Motor neuron (in vitro differentiated cells): ENCODE measurements around the gene UVRAG. TPM values are rescaled to one million over a fixed set of nuclear protein-coding genes. Genes with fewer than 3 reads are reported as not detected.

Experiments used
- ATAC-seq, 8 experiments: fragments of 200-7000 bp; cut with Tn5 transposase; replicated peaks in 6 of 8; 2 replicates each; pipeline ENCODE4 v1.8.0; 2021; ENCODE audit warnings: mild to moderate bottlenecking in 8 of 8, moderate library complexity in 8 of 8
- H3K27ac ChIP-seq, 2 donors: fragments of 250-450 bp; sonication (Bioruptor Pico); 2 replicates each; pipeline ENCODE4 v1.9.0; 2021; ENCODE audit warnings: antibody characterized with exemption in 2 of 2, mild to moderate bottlenecking in 2 of 2, moderate library complexity in 1 of 2
- H3K4me1 ChIP-seq, 2 donors: fragments of 250-450 bp; sonication (Bioruptor Pico); replicated peaks in 1 of 2; 2 replicates each; pipeline ENCODE4 v1.6.1; 2021; ENCODE audit warnings: antibody characterized with exemption in 2 of 2, mild to moderate bottlenecking in 2 of 2, moderate library complexity in 1 of 2
- H3K4me3 ChIP-seq, 5 donors: fragments of 250-450 bp; sonication (Bioruptor Pico); 2 replicates each; pipeline ENCODE4 v1.9.0; 2021; ENCODE audit warnings: antibody characterized with exemption in 5 of 5, mild to moderate bottlenecking in 5 of 5, moderate library complexity in 4 of 5
- WGBS, 10 experiments: fragments of 450-650 bp; shearing (Covaris generic); methylation state at CpG; one replicate each; pipeline ENCODE4 v1.0.0; 2022; 5-methylcytosine and 5-hydroxymethylcytosine counted together
- in situ Hi-C, 9 experiments: fragments of 400-800 bp; cut with MboI; loops; one replicate each; pipeline ENCODE4 v1.15.0; 2021; ENCODE audit warnings: low sequenced_read_pairs in 9 of 9, low pct_unique_long_range_greater_than_20kb in 2 of 9; ENCODE audit not compliant: unreplicated experiment in 9 of 9
- total RNA-seq, 8 experiments: library from RNA; unstranded; fragments of 300-600 nt; gene quantifications; 2 replicates each; pipeline versions ENCODE4 v1.2.3 to v1.2.4, GENCODE V29; 2022

The UVRAG gene
- total RNA-seq, 8 experiments from 2014 or later = 17.2 to 24.4 (median 19.6) TPM

DNA sequence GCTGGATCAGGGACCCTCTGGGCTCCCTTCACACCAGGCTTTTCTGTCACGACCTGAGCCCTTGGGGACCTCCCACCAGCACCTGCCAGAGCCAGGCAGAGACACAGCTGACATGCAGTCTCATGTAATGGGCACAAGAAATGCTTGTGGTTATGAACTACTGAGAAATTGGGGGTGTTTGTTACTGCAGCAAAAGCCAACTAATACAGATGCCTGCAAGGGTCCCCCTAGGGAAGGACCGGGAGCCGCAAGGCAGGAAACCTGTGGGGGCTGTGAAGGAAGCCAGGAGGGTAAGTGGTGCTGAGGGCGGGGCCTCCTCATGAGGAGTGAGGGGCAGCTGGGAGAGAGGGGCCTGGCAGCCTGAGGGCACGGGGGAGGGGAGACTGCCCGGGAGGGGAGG is 374.7 kb downstream of the UVRAG start:
- H3K27ac ChIP-seq = no peak overlapping the region
- ATAC-seq = no peak
- 40 to 100% (median 80%) methylated on average over 1 of the region's 6 CpGs; no CpG with 5 or more reads in 6 of the 10 experiments for WGBS, 10 experiments
- H3K4me1 ChIP-seq = peaks cover 8 to 14% of the 10 kb centered on the region in 2 donors
- no peak overlapping the region for H3K4me3 ChIP-seq
- in situ Hi-C loops = loop anchor here in 1 of 9 experiments (25.0 kb wide), 1 partner anchor 302 kb away; no protein-coding TSS in a partner anchor

DNA sequence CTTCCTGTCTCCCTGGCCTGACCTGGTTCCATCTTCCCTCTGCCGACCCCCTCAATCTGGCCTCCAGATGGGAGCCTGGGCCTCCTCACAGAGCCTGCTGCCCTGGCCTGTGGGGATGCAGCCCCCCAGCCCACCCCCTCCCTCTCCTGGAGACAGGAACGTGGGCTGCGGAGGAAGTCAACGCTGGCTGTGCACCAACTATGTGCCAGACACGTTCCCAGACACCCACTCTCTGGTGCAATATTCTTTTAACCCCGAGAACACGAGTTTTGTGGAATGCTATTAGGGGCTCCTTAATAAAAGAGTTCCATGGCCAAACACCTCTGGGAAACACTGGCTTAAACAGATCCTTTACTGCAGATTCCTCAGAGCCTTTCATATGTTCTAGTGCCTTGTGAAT is 375.4 kb downstream of the UVRAG start:
- in situ Hi-C loops = loop anchor here in 1 of 9 experiments (25.0 kb wide), 1 partner anchor 303 kb away; no protein-coding TSS in a partner anchor
- no peak overlapping the region for H3K4me3 ChIP-seq
- no peak overlapping the region for H3K27ac ChIP-seq
- 0 to 80% (median 48%) methylated on average over 1 to 2 of the region's 7 CpGs; no CpG with 5 or more reads in 7 of the 10 experiments for WGBS, 10 experiments
- H3K4me1 ChIP-seq = peaks cover 8 to 14% of the 10 kb centered on the region in 2 donors
- ATAC-seq = no peak

Other genes starting within 250 kb of the UVRAG start
- 100 to 1,000 TPM in 4 of 8 experiments, 10 to 100 TPM in 1, under 1 TPM in 3; 0.31 to 128 (median 97.0) TPM for gene MAP6, start 146.2 kb upstream of the UVRAG start, total RNA-seq
- under 1 TPM in 6 of 8 experiments, not detected in 2; 0.13 to 0.95 (median 0.32) TPM for gene MOGAT2, start 97.4 kb upstream of the UVRAG start, total RNA-seq
- gene DGAT2, start 46.4 kb upstream of the UVRAG start, total RNA-seq = 1 to 10 TPM; 1.0 to 4.7 (median 3.1) TPM